RWPE1 (cell line): ENCODE data around the gene RAB31.

Experiments used
- CTCF ChIA-PET: fragments of 350-600 bp; sonication (Branson Sonifier 250); formaldehyde crosslinking; extraction: SDS; loops from one replicate; lab custom pipeline; 2021; lab: Yijun Ruan, JAX
- POLR2A ChIA-PET: fragments of 400-600 bp; formaldehyde crosslinking; extraction: SDS; loops from one replicate; lab custom pipeline; 2020; ENCODE audit warnings: antibody characterized with exemption; ENCODE audit not compliant: low non-redundant PET; lab: Yijun Ruan, JAX
- DNase-seq: peaks from one replicate; pipeline ENCODE4 v3.0.0; 2012; ENCODE audit warnings: low spot score
- H3K27ac ChIP-seq: fragments of 450-650 bp; 2 replicates; pipeline ENCODE4 v1.5.1; 2017
- TF ChIP-seq, protein P1 (sequence below): fragments of 450-650 bp; conservative IDR thresholded peaks from 2 replicates; pipeline ENCODE4 v1.5.1; 2017; ENCODE audit warnings: low read depth, mild to moderate bottlenecking

RAB31 gene

DNA sequence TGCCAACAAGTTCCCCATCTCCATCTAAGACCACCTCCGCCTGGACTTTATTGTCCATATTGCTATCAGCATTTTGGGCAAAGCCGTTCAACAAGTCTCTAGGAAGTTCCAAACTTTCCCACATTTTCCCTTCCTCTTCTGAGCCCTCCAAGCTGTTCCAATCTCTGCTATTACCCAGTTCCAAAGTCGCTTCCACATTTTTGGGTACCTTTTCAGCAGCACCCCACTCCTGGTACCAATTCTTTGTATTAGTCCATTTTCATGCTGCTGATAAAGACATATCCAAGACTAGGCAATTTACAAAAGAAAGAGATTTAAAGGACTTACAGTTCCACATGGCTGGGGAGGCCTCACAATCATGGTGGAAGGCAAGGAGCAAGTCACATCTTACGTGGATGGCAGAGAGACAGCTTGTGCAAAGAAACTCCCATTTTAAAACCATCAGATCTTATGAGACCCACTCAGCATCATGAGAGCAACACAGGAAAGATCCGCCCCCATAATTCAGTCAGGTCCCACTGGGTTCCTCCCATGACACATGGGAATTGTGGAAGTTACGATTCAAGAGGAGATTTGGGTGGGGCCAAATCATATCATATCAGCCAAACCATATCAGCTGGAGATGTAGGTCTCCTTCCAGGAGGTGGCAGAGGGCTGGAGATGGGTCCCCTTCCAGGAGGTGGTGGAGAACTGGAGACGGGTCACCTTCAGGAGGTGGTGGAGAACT is 157.8 kb downstream of the RAB31 start:
- DNase-seq, result no peak
- no peak overlapping the region for H3K27ac ChIP-seq
- ChIA-PET POLR2A (no interaction called here), CTCF (no interaction called here)
- TF ChIP-seq, protein P1, sequence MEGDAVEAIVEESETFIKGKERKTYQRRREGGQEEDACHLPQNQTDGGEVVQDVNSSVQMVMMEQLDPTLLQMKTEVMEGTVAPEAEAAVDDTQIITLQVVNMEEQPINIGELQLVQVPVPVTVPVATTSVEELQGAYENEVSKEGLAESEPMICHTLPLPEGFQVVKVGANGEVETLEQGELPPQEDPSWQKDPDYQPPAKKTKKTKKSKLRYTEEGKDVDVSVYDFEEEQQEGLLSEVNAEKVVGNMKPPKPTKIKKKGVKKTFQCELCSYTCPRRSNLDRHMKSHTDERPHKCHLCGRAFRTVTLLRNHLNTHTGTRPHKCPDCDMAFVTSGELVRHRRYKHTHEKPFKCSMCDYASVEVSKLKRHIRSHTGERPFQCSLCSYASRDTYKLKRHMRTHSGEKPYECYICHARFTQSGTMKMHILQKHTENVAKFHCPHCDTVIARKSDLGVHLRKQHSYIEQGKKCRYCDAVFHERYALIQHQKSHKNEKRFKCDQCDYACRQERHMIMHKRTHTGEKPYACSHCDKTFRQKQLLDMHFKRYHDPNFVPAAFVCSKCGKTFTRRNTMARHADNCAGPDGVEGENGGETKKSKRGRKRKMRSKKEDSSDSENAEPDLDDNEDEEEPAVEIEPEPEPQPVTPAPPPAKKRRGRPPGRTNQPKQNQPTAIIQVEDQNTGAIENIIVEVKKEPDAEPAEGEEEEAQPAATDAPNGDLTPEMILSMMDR, result no peak

DNA sequence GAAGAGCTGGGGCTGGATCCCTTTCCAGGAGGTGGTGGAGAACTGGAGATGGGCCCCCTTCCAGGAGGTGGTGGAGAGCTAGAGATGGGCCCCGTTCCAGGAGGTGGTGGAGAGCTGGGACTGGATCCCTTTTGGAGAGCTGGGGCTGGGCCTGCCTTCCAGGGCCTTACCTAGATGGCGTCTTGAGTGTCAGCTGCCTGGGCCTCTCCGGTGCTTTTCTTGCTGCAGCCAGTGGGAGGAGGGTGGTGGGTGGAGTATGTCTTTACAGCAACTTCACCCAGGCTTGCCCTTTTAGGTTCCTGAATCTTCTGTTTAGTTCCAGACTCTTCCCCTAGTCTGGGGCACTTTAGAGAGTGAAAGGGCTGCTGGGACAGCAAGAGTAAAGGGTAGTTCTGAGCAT is 158.5 kb downstream of the RAB31 start:
- POLR2A ChIA-PET, result no interaction called here
- DNase-seq, result no peak
- TF ChIP-seq, protein P1, result no peak
- no peak overlapping the region for H3K27ac ChIP-seq
- CTCF ChIA-PET, result no interaction called here

DNA sequence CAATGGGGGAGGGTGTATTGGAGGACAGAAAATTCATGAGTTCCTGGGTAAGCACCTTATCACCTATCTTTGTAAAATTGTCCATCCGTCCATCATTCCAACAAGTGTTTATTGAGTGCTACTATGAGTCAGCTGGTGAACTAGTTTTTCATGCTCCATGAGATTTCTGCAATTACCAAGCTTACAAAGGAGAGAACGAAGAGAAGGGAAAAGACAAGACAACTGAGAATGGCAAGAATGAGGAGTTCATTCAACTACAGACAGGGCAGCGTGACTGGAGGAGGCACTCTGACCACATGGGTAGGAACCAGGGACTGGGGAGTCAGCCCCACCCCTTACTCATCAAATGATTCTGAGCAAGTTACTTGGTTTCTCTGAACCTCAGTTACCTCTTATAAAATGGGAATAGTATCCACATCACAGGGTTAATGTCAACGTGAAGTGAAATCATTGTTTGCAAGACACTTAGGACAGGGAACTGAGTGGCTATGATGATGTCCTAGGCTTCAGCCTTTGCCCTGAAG is 159.0 kb downstream of the RAB31 start:
- H3K27ac ChIP-seq, result no peak overlapping the region
- ChIA-PET CTCF (no interaction called here), POLR2A (no interaction called here)
- TF ChIP-seq, protein P1, result no peak
- peak; percentile 19 for DNase-seq

DNA sequence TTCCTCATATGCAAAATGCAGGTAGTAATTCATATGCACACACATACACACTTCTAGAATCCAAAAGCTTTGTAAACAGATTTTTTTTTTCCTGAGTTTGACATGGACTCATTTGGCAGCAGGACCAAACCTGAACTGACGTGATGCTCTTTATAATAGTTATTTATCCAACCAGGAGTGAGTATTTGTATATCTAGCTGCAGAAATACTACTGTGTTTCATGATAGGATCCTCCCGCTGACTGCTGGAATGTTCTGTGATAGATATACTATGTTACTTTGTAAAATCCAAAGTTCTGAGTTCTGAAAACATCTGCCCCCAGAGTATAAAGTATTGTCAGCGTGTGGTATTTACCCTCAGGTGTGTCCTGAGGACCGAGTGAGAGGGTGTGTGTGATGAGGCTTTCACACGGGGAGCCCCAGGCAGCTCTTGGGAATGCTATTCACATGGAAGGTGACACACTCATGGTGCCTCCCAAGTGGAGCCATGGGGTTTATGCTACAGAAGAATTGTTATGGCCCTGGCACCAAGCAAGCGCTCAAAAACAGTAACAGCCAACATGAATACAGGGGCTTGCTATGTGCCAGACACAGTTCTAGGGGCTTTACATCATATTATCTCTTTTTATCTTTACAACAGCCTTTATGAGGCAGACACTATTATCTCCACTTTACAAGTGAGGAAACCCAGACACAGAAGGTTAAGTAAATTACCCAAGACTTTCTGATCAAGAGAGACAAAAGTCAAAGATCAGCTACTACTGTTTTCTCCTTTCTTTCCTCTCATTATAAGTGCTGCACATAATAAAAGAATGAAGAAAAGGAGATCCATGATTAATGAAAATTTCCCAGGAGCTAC is 161.0 kb downstream of the RAB31 start:
- CTCF ChIA-PET, result interaction anchor here (0.5 to 0.8 kb wide), 2 partner anchors 35 to 185 kb away, joined by 3 to 4 read pairs; no protein-coding TSS in a partner anchor
- no peak overlapping the region for H3K27ac ChIP-seq
- POLR2A ChIA-PET, result no interaction called here
- TF ChIP-seq, protein P1, result no peak
- DNase-seq, result no peak

DNA sequence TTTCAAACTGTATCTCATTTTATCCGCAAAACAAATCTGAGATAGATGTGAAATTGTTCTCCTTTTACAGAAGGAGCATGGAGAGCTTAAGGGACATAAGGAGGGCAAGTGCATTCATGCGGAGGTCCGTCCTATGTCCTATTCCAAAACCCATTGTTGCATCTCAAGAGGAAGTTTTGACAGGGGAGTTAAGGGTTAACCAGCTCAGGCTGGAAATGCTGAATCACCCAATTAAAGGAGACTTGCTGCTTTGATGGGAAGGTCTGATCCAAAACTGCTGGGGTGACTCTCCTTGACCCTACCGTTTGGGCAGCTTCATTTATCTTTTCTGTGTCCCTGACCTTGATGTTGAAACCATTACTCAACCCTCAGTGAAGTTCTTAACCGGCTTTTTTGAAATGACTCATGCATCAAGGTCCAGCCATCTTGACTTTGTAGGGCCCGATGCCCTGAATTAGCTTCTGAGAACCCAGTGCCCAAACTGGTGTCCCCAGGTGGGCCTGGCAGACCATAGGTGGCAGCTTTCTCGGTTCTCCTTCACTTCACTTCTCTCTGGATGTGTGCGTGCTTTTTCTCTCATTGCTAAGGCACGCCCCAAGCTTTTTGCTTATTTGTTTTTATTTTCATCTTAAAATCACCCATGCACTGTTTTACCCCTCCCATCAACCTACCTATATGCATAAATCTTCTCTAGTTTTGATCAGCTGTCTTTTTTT is 161.8 kb downstream of the RAB31 start:
- ChIA-PET CTCF (interaction anchor here (0.8 kb wide), 1 partner anchor 186 kb away, joined by 3 read pairs; no protein-coding TSS in a partner anchor), POLR2A (no interaction called here)
- peak; percentile 72 for DNase-seq
- peak overlapping the region; percentile 61 for H3K27ac ChIP-seq
- TF ChIP-seq, protein P1, result no peak

DNA sequence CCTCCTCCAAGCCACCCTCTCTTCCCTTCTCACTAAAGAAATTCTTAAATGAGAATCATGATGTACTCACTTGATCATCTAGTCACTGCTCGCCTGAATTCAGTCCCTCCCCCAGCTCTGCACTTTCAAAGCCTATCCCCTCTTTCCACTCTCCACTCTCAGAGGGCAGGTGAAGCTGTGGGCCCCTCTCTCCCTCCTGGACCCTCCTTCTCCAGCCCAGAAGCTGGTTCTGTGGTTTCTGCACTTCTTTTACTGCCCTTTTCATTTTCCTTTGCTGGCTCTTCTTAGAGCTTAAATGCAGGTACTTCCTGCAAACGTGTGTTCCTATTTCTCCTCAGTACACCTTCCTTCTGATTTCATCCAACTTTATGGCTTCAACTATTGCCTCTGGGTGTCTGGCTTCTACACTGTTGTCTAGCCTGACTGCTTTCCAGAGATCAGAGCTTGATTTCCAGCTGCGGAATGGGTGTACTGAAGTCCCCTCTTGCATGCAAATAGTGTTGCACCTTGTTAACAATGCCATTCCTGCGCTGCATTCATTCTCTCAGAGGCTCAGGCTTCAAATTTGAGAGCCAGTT is 162.4 kb downstream of the RAB31 start:
- peak overlapping the region; percentile 61 for H3K27ac ChIP-seq
- ChIA-PET POLR2A (no interaction called here), CTCF (no interaction called here)
- DNase-seq, result no peak
- TF ChIP-seq, protein P1, result no peak
